Activated effector memory CD4-positive, alpha-beta T cell treated with anti-CD3 and anti-CD28 coated beads, Interleukin-2, amount 50 U/mL, for 16 hours (primary cell): ENCODE results near the gene OGDH.
"Not testable (repeated sequence)": the region's sequence is repeated elsewhere in the genome, so short reads cannot be mapped to it uniquely, and the experiment has no call there.

Experiments used
- DNase-seq: peaks from one replicate; pipeline ENCODE4 v3.0.0-alpha.2; 2020

OGDH gene

GRCh38 chr7:44709011-44709915 lies 102.8 kb downstream of the OGDH start:
- no peak for DNase-seq

- no peak for DNase-seq
Measured at GRCh38 chr7:44709945-44710596, 103.6 kb downstream of the OGDH start.

DNA sequence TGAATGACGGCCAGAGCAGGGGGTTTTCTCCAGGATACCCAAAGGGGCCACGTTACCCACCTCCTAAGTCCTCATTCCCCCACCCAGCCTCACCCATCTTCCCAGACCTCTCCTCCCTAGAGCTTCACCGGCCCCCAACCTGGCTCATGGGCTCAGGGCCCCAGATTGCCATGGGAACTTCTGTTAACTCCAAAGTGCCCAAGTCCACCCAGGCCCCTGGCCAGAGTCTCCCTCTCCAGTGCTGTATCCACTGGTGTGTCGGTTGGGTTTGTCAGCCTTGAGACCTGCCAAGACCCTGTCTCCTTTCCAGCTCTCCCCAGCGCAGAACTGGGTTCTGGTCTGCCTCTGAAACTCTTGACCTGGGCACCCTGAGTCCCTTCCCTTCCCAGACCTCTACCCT lies 105.1 kb downstream of the OGDH start:
- no peak for DNase-seq

DNA sequence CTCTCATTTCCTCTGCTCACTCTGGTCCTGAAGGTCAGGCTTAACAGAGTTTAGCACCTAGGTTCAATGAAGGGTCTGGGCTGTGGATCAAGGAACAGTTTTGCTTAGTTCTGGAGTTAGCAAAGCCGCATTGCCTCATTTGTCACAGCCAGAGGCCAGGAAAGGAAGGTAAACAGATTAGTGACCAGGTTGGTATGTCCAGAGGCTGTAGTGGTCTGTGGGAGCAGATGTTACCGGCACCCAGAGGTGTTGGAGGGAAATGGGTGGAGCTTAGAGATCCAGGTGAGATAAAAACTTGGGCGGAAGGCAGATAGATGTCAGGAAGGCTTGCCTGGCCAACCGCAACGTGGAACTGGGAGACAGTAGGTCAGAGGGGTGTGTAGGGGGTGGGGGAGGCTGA lies 105.6 kb downstream of the OGDH start:
- DNase-seq: no peak

GRCh38 chr7:44713141-44713540 lies 106.7 kb downstream of the OGDH start:
- DNase-seq: no peak

DNA sequence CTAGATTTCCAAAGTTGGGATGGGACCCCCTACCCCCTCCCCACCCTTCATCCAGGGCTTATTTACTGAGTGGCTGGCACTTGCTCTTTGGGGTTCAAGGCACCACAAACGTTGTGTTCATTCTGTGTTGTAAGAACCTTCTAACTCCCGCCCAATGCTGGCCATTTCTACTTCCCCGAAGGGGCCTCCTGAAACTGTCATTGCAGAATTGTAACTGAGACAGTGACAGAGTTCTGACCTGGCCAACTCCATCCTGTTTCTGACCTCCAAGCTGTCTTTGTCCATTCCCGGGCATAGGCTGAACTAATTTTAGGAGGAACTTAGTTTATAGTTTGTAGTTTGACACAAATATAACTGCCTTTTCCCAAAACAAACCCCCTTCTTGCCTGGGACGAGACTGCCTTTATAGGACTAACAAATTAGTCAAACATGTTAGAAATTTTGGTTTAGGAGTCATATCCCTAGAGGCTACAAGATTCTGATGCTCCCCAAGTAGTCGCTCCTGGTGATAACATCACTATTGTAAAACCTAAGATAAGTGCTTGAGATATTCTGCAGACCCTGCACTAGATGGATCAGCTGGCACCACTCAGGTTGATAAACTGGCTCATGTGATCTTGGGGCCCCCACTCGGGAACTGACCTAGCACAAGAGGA lies 107.4 kb downstream of the OGDH start:
- no peak for DNase-seq

DNA sequence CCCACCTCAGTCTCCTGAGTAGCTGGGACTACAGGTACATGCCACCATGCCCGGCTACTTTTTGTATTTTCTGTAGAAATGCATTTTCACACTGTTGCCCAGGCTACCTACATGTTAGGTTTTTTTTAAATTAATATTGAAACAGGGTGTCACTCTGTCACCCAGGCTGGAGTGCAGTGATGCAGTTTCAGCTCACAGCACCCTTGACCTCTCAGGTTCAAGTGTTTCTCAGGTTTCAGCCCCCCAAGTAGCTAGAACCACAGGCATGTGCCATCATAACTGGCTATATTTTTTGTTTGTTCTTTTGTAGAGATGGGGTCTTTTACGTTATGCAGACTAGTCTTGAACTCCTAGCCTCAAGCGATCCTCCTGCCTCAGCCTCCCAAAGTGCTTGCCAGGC lies 109.8 kb downstream of the OGDH start:
- no peak for DNase-seq

- DNase-seq: no peak
Measured at GRCh38 chr7:44720301-44720700, 113.9 kb downstream of the OGDH start.

DNA sequence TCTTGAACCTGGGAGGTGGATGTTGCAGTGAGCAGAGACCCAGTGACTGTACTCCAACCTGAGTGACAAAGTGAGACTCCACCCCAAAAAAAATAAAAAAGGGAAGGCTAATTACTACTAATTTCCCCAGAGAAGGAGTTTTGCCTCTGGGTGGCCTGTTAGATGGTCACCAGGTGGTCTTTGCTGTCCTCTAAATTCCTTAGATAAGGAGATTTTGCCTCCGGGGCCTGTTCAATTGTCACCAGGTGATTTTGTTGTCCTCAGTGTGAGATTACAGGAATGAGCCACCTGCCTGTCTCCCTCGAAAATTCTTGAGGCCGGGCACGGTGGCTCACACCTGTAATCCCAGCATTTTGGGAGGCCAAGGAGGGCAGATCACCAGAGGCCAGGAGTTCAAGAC lies 117.8 kb downstream of the OGDH start:
- no peak for DNase-seq

- not testable (repeated sequence) for DNase-seq
Measured at GRCh38 chr7:44726250-44726649, 119.8 kb downstream of the OGDH start.

- DNase-seq: no peak
Measured at GRCh38 chr7:44727158-44727936, 120.9 kb downstream of the OGDH start.

DNA sequence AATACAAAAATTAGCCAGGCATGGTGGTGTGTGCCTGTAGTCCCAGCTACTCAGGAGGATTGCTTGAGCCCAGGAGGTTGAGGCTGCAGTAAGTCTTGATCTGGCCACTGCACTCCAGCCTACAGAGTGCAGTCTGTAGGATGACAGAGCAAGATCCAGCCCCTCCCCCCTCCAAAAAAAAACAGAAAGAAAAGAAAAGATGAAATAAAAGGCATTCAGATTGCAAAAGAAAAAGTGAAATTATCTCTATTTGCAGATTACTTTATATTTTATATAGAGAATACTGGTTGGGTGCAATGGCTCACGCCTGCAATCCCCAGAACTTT lies 121.5 kb downstream of the OGDH start:
- no peak for DNase-seq

DNA sequence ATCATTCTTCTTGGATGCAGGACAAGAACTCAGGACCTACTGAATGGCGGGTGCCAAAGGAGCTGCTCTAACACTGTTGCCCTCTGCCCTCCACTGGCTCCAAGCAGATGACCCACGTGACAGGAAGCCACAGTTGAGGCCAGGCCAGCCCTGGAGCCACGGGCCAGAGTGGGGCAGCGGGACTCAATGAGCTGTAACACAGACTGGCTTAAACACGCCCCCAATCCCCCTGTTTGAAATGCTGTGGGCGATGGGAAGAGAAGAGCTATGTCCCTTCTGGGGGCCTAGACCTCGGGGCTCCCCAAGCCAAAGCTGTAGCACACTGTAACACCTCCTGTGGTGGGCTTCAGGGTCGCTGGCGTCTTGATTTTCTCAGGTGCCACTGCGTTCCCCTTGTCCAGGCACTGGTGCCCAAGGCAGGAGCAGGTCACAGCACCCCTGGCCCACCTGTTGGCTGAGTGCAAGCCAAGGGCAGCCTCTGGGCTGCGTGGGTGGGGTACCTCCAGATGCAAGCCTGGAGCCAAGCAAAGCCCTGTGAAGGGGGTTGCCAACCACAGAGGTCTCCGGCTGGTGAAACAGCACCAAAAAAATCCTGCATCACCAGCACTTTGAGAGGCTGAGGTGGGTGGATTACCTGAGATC lies 123.6 kb downstream of the OGDH start:
- DNase-seq: no peak

- not testable (repeated sequence) for DNase-seq
Measured at GRCh38 chr7:44732971-44733370, 126.5 kb downstream of the OGDH start.

DNA sequence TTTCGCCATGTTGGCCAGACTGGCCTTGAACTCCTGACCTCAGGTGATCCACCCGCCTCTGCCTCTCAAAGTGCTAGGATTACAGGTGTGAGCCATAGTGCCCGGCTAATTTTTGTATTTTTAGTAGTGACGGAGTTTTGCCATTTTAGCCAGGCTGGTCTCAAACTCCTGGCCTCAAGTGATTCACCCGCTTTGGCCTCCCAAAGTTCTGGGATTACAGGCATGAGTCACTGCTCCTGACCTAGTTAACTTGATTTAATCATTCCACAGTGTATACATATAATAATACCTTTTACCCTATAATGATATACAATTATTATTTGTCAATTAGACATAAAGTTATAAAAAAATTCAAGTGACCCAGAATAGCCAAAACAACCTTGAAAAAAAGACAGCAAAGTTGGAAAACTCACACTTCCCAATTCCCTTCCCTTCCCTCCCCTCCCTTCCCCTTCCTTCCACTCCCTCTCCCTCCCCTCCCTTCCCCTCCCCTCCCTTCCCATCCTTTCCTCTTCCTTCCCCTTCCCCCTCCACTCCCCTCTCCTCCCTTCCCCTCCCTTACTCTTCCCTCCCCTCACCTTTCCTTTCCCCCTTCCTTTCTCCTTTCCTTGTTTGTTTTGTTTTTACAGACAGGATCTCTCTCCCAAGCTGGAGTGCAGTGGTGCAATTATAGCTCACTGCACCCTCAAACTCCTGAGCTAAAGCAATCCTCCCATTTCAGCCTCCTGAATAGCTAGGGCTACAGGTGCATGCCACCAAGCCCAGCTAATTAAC lies 127.5 kb downstream of the OGDH start:
- no peak for DNase-seq

DNA sequence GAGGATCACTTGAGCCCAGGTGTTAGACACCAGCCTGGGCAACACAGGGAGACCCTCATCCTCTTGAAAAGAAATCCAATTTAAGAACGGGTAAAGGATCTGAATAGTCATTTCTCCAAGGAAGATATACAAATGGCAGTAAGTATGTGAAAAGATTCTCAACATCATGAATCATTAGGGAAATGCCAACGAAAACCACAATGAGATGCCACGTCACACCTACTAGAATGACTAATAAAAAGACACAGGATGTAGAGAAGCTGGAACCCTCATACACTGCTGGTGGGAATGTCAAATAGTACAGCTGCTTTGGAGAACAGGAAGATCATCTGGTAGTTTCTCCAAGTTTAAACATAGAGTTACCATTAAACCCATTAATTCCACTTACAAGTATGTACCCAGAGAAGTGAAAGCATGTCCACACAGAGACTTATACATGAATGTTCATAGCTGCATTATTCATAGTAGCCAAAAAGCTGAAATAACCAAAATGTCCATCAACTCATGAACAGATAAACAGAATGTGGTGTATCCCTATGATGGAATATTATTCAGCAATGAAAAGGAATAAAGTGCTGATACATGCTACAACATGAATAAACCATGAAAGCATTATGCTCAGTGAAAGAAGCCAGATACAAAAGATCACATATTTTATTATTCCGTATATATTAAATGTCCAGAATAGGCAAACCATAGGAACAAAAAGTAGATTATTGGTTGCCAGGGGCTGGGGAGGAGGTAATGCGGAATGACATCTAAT lies 129.2 kb downstream of the OGDH start:
- DNase-seq: no peak

DNA sequence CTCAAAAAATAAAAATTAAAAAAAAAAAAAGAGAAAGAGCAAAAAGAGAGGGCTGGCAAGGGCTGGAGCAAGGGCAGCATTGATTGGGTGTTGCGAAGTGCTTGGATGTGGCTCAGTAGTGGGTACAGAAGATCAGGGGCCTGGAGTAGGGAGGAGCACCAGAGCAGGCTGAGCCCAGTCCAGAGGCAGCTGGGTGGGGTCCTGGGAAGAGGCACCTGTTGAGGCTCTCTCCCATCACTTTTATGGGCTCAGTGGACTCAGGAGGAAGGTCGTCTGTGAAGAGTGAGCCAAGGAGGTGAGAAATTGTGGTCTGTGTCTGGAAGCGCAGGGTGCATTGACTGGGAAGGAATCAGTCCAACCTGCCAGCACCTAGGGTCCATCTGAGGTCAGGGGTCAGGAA lies 130.5 kb downstream of the OGDH start:
- no peak for DNase-seq

DNA sequence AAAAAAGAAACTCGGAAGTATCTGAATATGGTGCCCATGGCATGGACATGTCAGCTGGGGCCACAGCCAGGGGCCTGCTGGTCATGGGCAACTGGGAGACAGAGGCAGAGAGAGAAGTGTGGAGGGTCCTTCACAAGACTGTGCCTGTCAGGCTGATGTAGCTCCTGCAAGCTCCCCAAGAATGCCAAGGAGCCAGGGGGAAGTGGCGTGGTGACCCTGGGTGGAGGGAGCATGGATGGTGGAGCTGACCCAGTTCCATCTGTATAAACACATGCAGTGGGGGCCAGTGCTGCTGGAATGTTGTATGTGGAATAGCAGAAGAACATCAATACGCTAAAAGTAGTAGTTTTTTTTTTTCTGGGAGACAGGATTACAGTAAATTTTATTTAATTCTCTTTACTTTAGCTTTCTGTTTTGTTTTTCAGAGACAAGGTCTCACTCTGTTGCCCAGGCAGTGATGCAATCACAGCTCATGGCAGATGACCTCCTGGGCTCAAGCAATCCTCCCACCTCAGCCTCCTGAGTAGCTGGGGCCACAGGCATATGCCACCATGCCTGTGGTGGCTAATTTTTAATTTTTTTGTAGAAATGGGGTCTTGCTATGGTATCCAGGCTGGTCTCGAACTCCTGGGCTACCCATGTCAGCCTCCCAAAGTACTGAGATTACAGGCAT lies 131.8 kb downstream of the OGDH start:
- no peak for DNase-seq

DNA sequence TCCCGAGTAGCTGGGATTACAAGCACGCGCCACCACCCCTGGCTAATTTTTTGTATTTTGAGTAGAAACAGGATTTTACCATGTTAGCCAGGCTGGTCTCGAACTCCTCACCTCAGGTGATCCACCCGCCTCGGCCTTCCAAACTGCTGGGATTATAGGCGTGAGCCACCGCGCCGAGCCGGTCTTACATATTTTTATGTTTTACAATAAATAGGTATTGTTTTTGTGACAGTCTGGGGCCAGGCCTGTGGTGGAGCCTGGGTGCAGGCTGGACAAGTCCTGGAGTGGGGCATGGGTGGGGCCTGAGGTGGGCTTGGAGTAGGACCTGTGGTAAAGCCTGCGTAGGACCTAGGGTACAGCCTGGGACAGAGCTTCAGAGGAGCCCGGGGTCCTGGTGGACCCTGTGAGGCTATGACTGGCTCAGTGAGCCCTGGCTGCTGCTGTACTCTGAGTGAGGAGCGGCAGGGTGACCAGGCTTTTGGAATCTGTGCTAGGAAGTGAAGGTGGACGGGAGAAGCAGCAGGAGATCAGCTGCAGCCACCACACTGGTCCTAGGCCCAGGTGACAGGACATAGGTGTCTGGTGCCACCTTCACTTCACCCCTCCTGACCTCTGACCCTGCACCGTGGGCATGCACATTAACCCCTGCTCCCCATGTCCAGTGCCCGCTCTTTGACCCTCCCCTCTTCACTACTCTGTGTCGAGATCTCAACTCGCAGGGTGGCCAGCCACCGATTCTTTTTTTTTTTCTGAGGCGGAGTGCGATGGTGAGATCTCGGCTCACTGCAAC lies 132.6 kb downstream of the OGDH start:
- no peak for DNase-seq

GRCh38 chr7:44740055-44740454 lies 133.6 kb downstream of the OGDH start:
- no peak for DNase-seq
